CD14-positive monocyte (primary cell): ENCODE data around the gene TEX19. TPM values are rescaled to one million over a fixed set of nuclear protein-coding genes. Genes with fewer than 3 reads are reported as not detected.

Experiments used
- DNase-seq, 3 donors: peaks; one replicate each; pipeline ENCODE4 v3.0.0-alpha.2; 2011 to 2022
- H2AFZ ChIP-seq: 2 replicates; pipeline ENCODE4 v1.6.0; 2012; ENCODE audit warnings: mild to moderate bottlenecking, low read depth, low read length, inconsistent platforms; ENCODE audit not compliant: insufficient read depth, poor library complexity, severe bottlenecking
- H3K27ac ChIP-seq, 2 donors: 1 replicate in 1 of 2; 2 replicates in 1 of 2; pipeline ENCODE4 v1.5.1; 2012 to 2013; ENCODE audit warnings: low read length in 2 of 2, control low read depth in 1 of 2, inconsistent platforms in 1 of 2, low read depth in 1 of 2, mild to moderate bottlenecking in 1 of 2
- H3K27me3 ChIP-seq, 2 donors: one replicate each; pipeline versions ENCODE4 v1.6.0 to v1.6.1; 2011 to 2013; ENCODE audit warnings: low read length in 2 of 2; ENCODE audit not compliant: control insufficient read depth in 2 of 2, insufficient read depth in 2 of 2
- H3K36me3 ChIP-seq, 2 donors: replicated peaks in 1 of 2; 1 replicate in 1 of 2; 2 replicates in 1 of 2; pipeline versions ENCODE4 v1.5.1 to v1.6.1; 2012 to 2013; ENCODE audit warnings: low read length in 2 of 2, control low read depth in 1 of 2, inconsistent platforms in 1 of 2, mild to moderate bottlenecking in 1 of 2; ENCODE audit not compliant: insufficient read depth in 2 of 2, control insufficient read depth in 1 of 2
- H3K4me1 ChIP-seq, 2 donors: 1 replicate in 1 of 2; 2 replicates in 1 of 2; pipeline versions ENCODE4 v1.5.1 to v1.6.1; 2012 to 2013; ENCODE audit warnings: low read length in 2 of 2, control low read depth in 1 of 2, inconsistent platforms in 1 of 2, mild to moderate bottlenecking in 1 of 2, moderate library complexity in 1 of 2; ENCODE audit not compliant: insufficient read depth in 2 of 2, control insufficient read depth in 1 of 2
- H3K4me2 ChIP-seq: replicated peaks from 2 replicates; pipeline ENCODE3; 2012; ENCODE audit warnings: low read length, moderate library complexity, mild to moderate bottlenecking; ENCODE audit not compliant: poor library complexity, severe bottlenecking; ENCODE audit errors: extremely low read depth
- H3K4me3 ChIP-seq, 3 experiments: fragments of 200-600 bp in 1 of 3; sonication (generic) in 1 of 3; replicated peaks in 1 of 3; 1 replicate in 2 of 3; 2 replicates in 1 of 3; pipeline ENCODE4 v1.5.1; 2011 to 2013; ENCODE audit warnings: low read length in 3 of 3, mild to moderate bottlenecking in 3 of 3, control low read depth in 2 of 3, low read depth in 2 of 3, inconsistent platforms in 1 of 3, moderate library complexity in 1 of 3
- H3K79me2 ChIP-seq: 2 replicates; pipeline ENCODE4 v1.6.0; 2012; ENCODE audit warnings: mild to moderate bottlenecking, control low read depth, inconsistent platforms, low read length, moderate library complexity; ENCODE audit not compliant: insufficient read depth
- H3K9ac ChIP-seq: 2 replicates; pipeline ENCODE4 v1.6.0; 2017; ENCODE audit warnings: low read length, mild to moderate bottlenecking; ENCODE audit not compliant: insufficient read depth, poor library complexity, severe bottlenecking
- H3K9me3 ChIP-seq, 2 donors: replicated peaks in 1 of 2; 1 replicate in 1 of 2; 2 replicates in 1 of 2; pipeline versions ENCODE4 v1.5.1 to v1.6.1; 2012 to 2013; ENCODE audit warnings: low read length in 2 of 2, control low read depth in 1 of 2; ENCODE audit not compliant: control insufficient read depth in 1 of 2, insufficient read depth in 1 of 2
- H4K20me1 ChIP-seq: 2 replicates; pipeline ENCODE4 v1.6.0; 2012; ENCODE audit warnings: mild to moderate bottlenecking, low read length, control low read depth, moderate library complexity; ENCODE audit not compliant: insufficient read depth
- H3K27ac Mint-ChIP-seq, 7 donors: one replicate each; pipeline ENCODE4 v1.8.0; 2020; ENCODE audit warnings: mild to moderate bottlenecking in 7 of 7, mixed read lengths in 7 of 7, moderate library complexity in 6 of 7, inconsistent platforms in 2 of 7
- H3K27me3 Mint-ChIP-seq, 3 donors: one replicate each; pipeline ENCODE4 v1.8.0; 2021 to 2022; ENCODE audit warnings: low read depth in 3 of 3, mild to moderate bottlenecking in 3 of 3, mixed read lengths in 3 of 3, moderate library complexity in 3 of 3, inconsistent platforms in 1 of 3
- H3K36me3 Mint-ChIP-seq, 2 donors: one replicate each; pipeline ENCODE4 v1.8.0; 2020; ENCODE audit warnings: mixed read lengths in 2 of 2, inconsistent platforms in 1 of 2, mild to moderate bottlenecking in 1 of 2
- H3K4me1 Mint-ChIP-seq: one replicate; pipeline ENCODE4 v1.8.0; 2020; ENCODE audit warnings: mild to moderate bottlenecking, mixed read lengths
- H3K4me3 Mint-ChIP-seq, 2 donors: one replicate each; pipeline ENCODE4 v1.8.0; 2020; ENCODE audit warnings: mild to moderate bottlenecking in 2 of 2, mixed read lengths in 2 of 2, moderate library complexity in 1 of 2
- H3K9me3 Mint-ChIP-seq, 7 donors: one replicate each; pipeline ENCODE4 v1.8.0; 2020 to 2022; ENCODE audit warnings: mixed read lengths in 7 of 7, mild to moderate bottlenecking in 6 of 7, moderate library complexity in 6 of 7, inconsistent platforms in 2 of 7
- WGBS: methylation state at CpG from one replicate; pipeline ENCODE4 v1.1.5; 2013; ENCODE audit warnings: missing lambda C conversion rate; ENCODE audit not compliant: insufficient coverage; 5-methylcytosine and 5-hydroxymethylcytosine counted together
- intact Hi-C, 2 donors: fragments of 100-400 bp; cut with micrococcal nuclease; formaldehyde crosslinking; loops; one replicate each; pipeline versions ENCODE4 v1.15.0 to v1.15.1; 2023
- polyA plus RNA-seq, 3 donors: library from polyadenylated mRNA; depleted of rRNA in 1 of 3; unstranded in 2 of 3; stranded (reverse) in 1 of 3; fragments of 300-500 nt in 2 of 3; fragments of >200 nt in 1 of 3; fragmentation: Illumina TruSeq in 2 of 3; gene quantifications; 1 replicate in 2 of 3; 2 replicates in 1 of 3; pipeline ENCODE4 v1.2.3, GENCODE V29; 2012 to 2021
- TF ChIP-seq, protein P1 (sequence below): fragments of 200-600 bp; IDR thresholded peaks from one replicate; pipeline ENCODE4 v1.8.0; 2022; ENCODE audit warnings: antibody characterized with exemption, mild to moderate bottlenecking

The TEX19 gene
- polyA plus RNA-seq, 3 donors = not detected

DNA sequence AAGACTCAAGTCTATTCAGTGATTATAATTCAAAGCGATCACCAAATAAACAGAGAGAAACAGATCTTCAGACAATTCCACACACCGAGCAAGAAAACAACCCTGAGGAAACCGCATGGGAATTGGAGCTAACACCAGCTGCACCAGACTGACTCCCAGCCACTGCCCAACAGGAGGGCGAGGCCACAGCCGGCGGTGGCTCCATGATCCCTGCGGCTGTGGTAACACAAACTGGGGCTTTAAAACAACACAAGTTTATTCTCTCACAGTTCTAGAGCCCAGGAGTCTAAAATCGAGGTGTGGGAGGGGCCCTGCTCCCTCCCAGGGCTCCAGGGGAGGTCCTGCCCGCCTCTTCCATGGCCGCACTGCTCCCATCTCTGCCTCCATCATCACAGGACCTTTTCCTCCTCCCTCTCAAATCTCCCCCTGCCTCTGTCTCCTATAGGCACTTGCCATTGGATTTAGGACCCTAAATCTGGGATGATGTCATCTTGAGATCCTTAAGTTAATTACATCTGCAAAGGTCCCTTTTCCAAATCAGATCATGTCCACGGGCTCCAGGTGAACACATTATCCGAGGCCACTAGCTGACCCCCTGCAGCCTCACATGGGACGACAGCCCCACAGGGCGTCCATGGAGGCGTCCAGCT lies 49.4 kb downstream of the TEX19 start:
- H3K9me3 ChIP-seq = no peaks in the 10 kb centered on the region
- H3K27me3 ChIP-seq = no peaks in the 10 kb centered on the region
- intact Hi-C loops = no loop called here
- 96% methylated on average over 13 of the region's 15 CpGs for WGBS
- Mint-ChIP-seq H3K36me3 (peaks cover 36 to 44% of the 10 kb centered on the region in 2 donors), H3K27me3 (peaks cover 0 to 6% (median 3%) of the 10 kb centered on the region in 3 donors), H3K9me3 (no peaks in the 10 kb centered on the region), H3K4me3 (no peak overlapping the region), H3K4me1 (peaks cover 13% of the 10 kb centered on the region), H3K27ac (no peak overlapping the region)
- peaks cover 11% of the 10 kb centered on the region for H4K20me1 ChIP-seq
- no peak overlapping the region for H3K4me3 ChIP-seq
- no peak overlapping the region for H3K4me2 ChIP-seq
- TF ChIP-seq, protein P1, sequence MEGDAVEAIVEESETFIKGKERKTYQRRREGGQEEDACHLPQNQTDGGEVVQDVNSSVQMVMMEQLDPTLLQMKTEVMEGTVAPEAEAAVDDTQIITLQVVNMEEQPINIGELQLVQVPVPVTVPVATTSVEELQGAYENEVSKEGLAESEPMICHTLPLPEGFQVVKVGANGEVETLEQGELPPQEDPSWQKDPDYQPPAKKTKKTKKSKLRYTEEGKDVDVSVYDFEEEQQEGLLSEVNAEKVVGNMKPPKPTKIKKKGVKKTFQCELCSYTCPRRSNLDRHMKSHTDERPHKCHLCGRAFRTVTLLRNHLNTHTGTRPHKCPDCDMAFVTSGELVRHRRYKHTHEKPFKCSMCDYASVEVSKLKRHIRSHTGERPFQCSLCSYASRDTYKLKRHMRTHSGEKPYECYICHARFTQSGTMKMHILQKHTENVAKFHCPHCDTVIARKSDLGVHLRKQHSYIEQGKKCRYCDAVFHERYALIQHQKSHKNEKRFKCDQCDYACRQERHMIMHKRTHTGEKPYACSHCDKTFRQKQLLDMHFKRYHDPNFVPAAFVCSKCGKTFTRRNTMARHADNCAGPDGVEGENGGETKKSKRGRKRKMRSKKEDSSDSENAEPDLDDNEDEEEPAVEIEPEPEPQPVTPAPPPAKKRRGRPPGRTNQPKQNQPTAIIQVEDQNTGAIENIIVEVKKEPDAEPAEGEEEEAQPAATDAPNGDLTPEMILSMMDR = no peak
- no peak overlapping the region for H3K9ac ChIP-seq
- H2AFZ ChIP-seq = no peak overlapping the region
- H3K79me2 ChIP-seq = no peaks in the 10 kb centered on the region
- H3K27ac ChIP-seq = no peak overlapping the region
- H3K36me3 ChIP-seq = peaks cover 11 to 48% of the 10 kb centered on the region in 2 donors
- DNase-seq = no peak
- peaks cover 3 to 8% of the 10 kb centered on the region in 2 donors for H3K4me1 ChIP-seq

DNA sequence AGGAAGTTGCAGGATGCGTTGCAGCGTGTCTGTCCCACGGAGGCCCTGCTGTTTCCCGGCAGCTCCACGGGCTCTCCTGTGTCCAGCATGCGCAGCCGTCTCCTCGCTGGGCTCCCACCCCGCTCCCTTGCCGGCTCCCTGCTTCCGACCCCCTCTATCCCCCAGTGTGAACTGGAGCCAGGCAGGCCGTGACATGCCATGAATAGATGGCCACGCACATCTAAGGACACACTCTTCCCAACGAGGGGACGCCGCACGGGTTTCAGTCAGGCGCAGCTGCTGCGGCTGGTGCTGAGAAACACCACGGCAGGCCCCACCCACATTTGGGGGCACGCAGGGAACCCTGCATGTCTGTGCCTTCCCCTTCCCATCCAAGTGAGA lies 49.9 kb downstream of the TEX19 start:
- Histone ChIP-seq H3K4me3 (no peak overlapping the region), H3K27me3 (no peaks in the 10 kb centered on the region), H3K27ac (no peak overlapping the region), H2AFZ (no peak overlapping the region), H3K4me2 (no peak overlapping the region), H4K20me1 (peaks cover 12% of the 10 kb centered on the region), H3K4me1 (peaks cover 3 to 8% of the 10 kb centered on the region in 2 donors), H3K36me3 (peaks cover 6 to 43% of the 10 kb centered on the region in 2 donors), H3K9ac (no peak overlapping the region), H3K79me2 (no peaks in the 10 kb centered on the region), H3K9me3 (no peaks in the 10 kb centered on the region)
- DNase-seq = no peak
- peaks cover 33 to 40% of the 10 kb centered on the region in 2 donors for H3K36me3 Mint-ChIP-seq
- H3K4me1 Mint-ChIP-seq = peaks cover 13% of the 10 kb centered on the region
- 95% methylated on average over 21 of the region's 21 CpGs for WGBS
- H3K4me3 Mint-ChIP-seq = no peak overlapping the region
- H3K27ac Mint-ChIP-seq = no peak overlapping the region
- no peaks in the 10 kb centered on the region for H3K9me3 Mint-ChIP-seq
- intact Hi-C loops = no loop called here
- TF ChIP-seq, protein P1 = no peak
- H3K27me3 Mint-ChIP-seq = peaks cover 0 to 6% (median 3%) of the 10 kb centered on the region in 3 donors
